HCT116 (cell line): ENCODE results near the gene STRN3. TPM values are rescaled to one million over a fixed set of nuclear protein-coding genes. Genes with fewer than 3 reads are reported as not detected.

Experiments used
- ATAC-seq: fragments of 200-7000 bp; cut with Tn5 transposase; 2 replicates; pipeline ENCODE4 v1.9.1; 2020; ENCODE audit warnings: mild to moderate bottlenecking, moderate library complexity
- BruUV-seq: library from RNA; stranded (reverse); fragments of 400-500 nt; replicated peaks from 2 replicates; lab custom pipeline; 2021; lab: Mats Ljungman, UMichigan
- CTCF ChIA-PET: fragments of 300-600 bp; sonication (Branson Sonifier 250); formaldehyde crosslinking; loops from one replicate; lab custom pipeline; 2021; ENCODE audit warnings: antibody characterized with exemption; lab: Charles Lee
- POLR2A ChIA-PET: fragments of 300-600, 350-600 bp; sonication (Branson Sonifier 250); formaldehyde crosslinking; loops from one replicate; lab custom pipeline; 2021; ENCODE audit warnings: antibody characterized with exemption; lab: Charles Lee
- RAD21 ChIA-PET, 2 experiments: fragments of 300-600 bp; sonication (Branson Sonifier 250); formaldehyde crosslinking; loops; one replicate each; lab custom pipeline; 2023; ENCODE audit warnings: low total read pairs in 2 of 2; ENCODE audit not compliant: uncharacterized antibody in 2 of 2, unreplicated experiment in 2 of 2, low non-redundant PET in 1 of 2; lab: Charles Lee
- DNase-seq: peaks from one replicate; pipeline ENCODE4 v3.0.0-alpha.2; 2010; ENCODE audit warnings: low read depth, low spot score
- H2AFZ ChIP-seq: fragments of 200-600 bp; shearing (Covaris generic), sonication (generic); 2 replicates; pipeline ENCODE4 v1.6.1; 2017; ENCODE audit warnings: low read depth, mixed run types, mixed read lengths, antibody characterized with exemption, low read length; ENCODE audit not compliant: poor library complexity, severe bottlenecking
- H3K27ac ChIP-seq: 2 replicates; pipeline ENCODE4 v1.5.1; 2012; ENCODE audit warnings: low read depth, low read length
- H3K27me3 ChIP-seq: fragments of 200-600 bp; sonication (generic); 2 replicates; pipeline ENCODE4 v1.6.1; 2016; ENCODE audit warnings: mixed run types, low read length, mixed read lengths; ENCODE audit not compliant: insufficient read depth
- H3K36me3 ChIP-seq, 2 experiments: fragments of 200-500 bp in 1 of 2; fragments of 200-600 bp in 1 of 2; sonication (Bioruptor generic) in 1 of 2; sonication (generic) in 1 of 2; 2 replicates each; pipeline versions ENCODE4 v1.5.1 to v1.6.1; 2014 to 2016; ENCODE audit warnings: low read length in 2 of 2, inconsistent platforms in 1 of 2, mixed read lengths in 1 of 2, mixed run types in 1 of 2; ENCODE audit not compliant: insufficient read depth in 2 of 2, control insufficient read depth in 1 of 2
- H3K4me1 ChIP-seq, 2 experiments: fragments of 200-600 bp in 1 of 2; sonication (generic) in 1 of 2; 2 replicates each; pipeline versions ENCODE4 v1.5.1 to v1.6.1; 2012 to 2017; ENCODE audit warnings: low read length in 2 of 2, inconsistent platforms in 1 of 2, mild to moderate bottlenecking in 1 of 2, mixed read lengths in 1 of 2, mixed run types in 1 of 2, moderate library complexity in 1 of 2; ENCODE audit not compliant: insufficient read depth in 2 of 2, control insufficient read depth in 1 of 2
- H3K4me2 ChIP-seq: fragments of 200-600 bp; sonication (generic); 2 replicates; pipeline ENCODE4 v1.6.1; 2017; ENCODE audit warnings: mixed run types, low read length, mixed read lengths
- H3K4me3 ChIP-seq, 2 experiments: fragments of 200-600 bp in 1 of 2; sonication (generic) in 1 of 2; replicated peaks in 1 of 2; 2 replicates each; pipeline ENCODE4 v1.5.1; 2011 to 2016; ENCODE audit warnings: low read length in 2 of 2, control low read depth in 1 of 2, low read depth in 1 of 2, mild to moderate bottlenecking in 1 of 2, mixed read lengths in 1 of 2, mixed run types in 1 of 2
- H3K79me2 ChIP-seq: fragments of 200-600 bp; sonication (generic); 2 replicates; pipeline ENCODE4 v1.6.1; 2017; ENCODE audit warnings: mild to moderate bottlenecking, mixed run types, low read length, moderate library complexity, mixed read lengths; ENCODE audit not compliant: insufficient read depth
- H3K9ac ChIP-seq: fragments of 200-600 bp; sonication (generic); 2 replicates; pipeline ENCODE4 v1.6.1; 2016; ENCODE audit warnings: low read length, mixed read lengths
- H3K9me2 ChIP-seq: fragments of 200-600 bp; sonication (generic), shearing (Covaris generic); 2 replicates; pipeline ENCODE4 v1.6.1; 2017; ENCODE audit warnings: mixed run types, mild to moderate bottlenecking, moderate library complexity; ENCODE audit not compliant: insufficient read depth
- H3K9me3 ChIP-seq, 2 experiments: fragments of 200-500 bp in 1 of 2; fragments of 200-600 bp in 1 of 2; sonication (Bioruptor generic) in 1 of 2; sonication (generic) in 1 of 2; 2 replicates each; pipeline ENCODE4 v1.6.1; 2014 to 2017; ENCODE audit warnings: low read length in 2 of 2, mixed read lengths in 2 of 2, inconsistent platforms in 1 of 2, low read depth in 1 of 2, mild to moderate bottlenecking in 1 of 2, mixed run types in 1 of 2, moderate library complexity in 1 of 2; ENCODE audit not compliant: control insufficient read depth in 1 of 2, insufficient read depth in 1 of 2
- H4K20me1 ChIP-seq: fragments of 200-600 bp; sonication (generic), shearing (Covaris generic); 2 replicates; pipeline ENCODE4 v1.6.1; 2017; ENCODE audit warnings: mixed run types, mild to moderate bottlenecking, moderate library complexity; ENCODE audit not compliant: insufficient read depth
- CBX3 ChIP-seq: IDR thresholded peaks from 2 replicates; pipeline ENCODE4 v1.6.1; 2012; ENCODE audit warnings: low read depth
- CEBPB ChIP-seq: IDR thresholded peaks from 2 replicates; pipeline ENCODE4 v1.6.1; 2012; ENCODE audit warnings: low read depth
- CTCF ChIP-seq, 3 experiments: fragments of 200-600 bp in 1 of 3; sonication (generic) in 1 of 3; IDR thresholded peaks in 2 of 3; conservative IDR thresholded peaks in 1 of 3; 2 replicates each; pipeline ENCODE4 v1.5.1; 2012 to 2017; ENCODE audit warnings: low read depth in 2 of 3, low read length in 2 of 3, antibody characterized with exemption in 1 of 3, borderline replicate concordance in 1 of 3, control low read depth in 1 of 3, mild to moderate bottlenecking in 1 of 3, mixed read lengths in 1 of 3, mixed run types in 1 of 3, moderate library complexity in 1 of 3; ENCODE audit not compliant: insufficient read depth in 1 of 3
- EZH2phosphoT487 ChIP-seq: fragments of 200-600 bp; IDR thresholded peaks from 2 replicates; pipeline ENCODE4 v1.6.1; 2018; ENCODE audit warnings: antibody characterized with exemption, borderline replicate concordance
- FOSL1 ChIP-seq: IDR thresholded peaks from 2 replicates; pipeline ENCODE4 v1.6.1; 2012; ENCODE audit warnings: low read depth
- JUND ChIP-seq: IDR thresholded peaks from 2 replicates; pipeline ENCODE4 v1.6.1; 2012
- MAX ChIP-seq: IDR thresholded peaks from 2 replicates; pipeline ENCODE4 v1.6.1; 2012
- SIN3A ChIP-seq: IDR thresholded peaks from 2 replicates; pipeline ENCODE4 v1.6.1; 2012; ENCODE audit warnings: low read depth
- SRF ChIP-seq: IDR thresholded peaks from 2 replicates; pipeline ENCODE4 v1.6.1; 2012; ENCODE audit warnings: low read depth
- TCF7L2 ChIP-seq: IDR thresholded peaks from 2 replicates; pipeline ENCODE4 v1.7.0; 2011; ENCODE audit warnings: borderline replicate concordance, inconsistent platforms; ENCODE audit not compliant: insufficient read depth, insufficient read length; ENCODE audit errors: extremely low read depth
- ZFX ChIP-seq: fragments of 450-650 bp; IDR thresholded peaks from 2 replicates; pipeline ENCODE4 v1.6.1; 2017
- intact Hi-C: fragments of 100-400 bp; cut with micrococcal nuclease; formaldehyde crosslinking; loops from 2 replicates; pipeline ENCODE4 v1.10.0; 2022
- total RNA-seq: library from RNA; stranded (reverse); gene quantifications from one replicate; pipeline ENCODE4 v1.2.1, GENCODE V29; 2021; ENCODE audit not compliant: unreplicated experiment
- TF ChIP-seq, protein P1 (sequence below): IDR thresholded peaks from 2 replicates; pipeline ENCODE4 v1.6.1; 2012; ENCODE audit warnings: low read depth
- TF ChIP-seq, protein P2 (sequence below): IDR thresholded peaks from 2 replicates; pipeline ENCODE4 v1.6.1; 2011; ENCODE audit warnings: mild to moderate bottlenecking, low read length, moderate library complexity; ENCODE audit not compliant: insufficient replicate concordance; ENCODE audit errors: extremely low read depth
- TF ChIP-seq, protein P3 (sequence below): IDR thresholded peaks from 2 replicates; pipeline ENCODE4 v1.6.1; 2012

The STRN3 gene
- total RNA-seq, 1 experiment from 2014 or later = 43.4 TPM

- no peaks in the 10 kb centered on the region for H3K9me3 ChIP-seq
- peaks cover 5 to 17% of the 10 kb centered on the region in 2 experiments; a peak in 2 of 4 replicates for H3K36me3 ChIP-seq
- H3K9ac ChIP-seq = no peak overlapping the region
- ChIA-PET CTCF (no interaction called here), POLR2A (interaction anchor here (0.7 kb wide), 1 partner anchor 526 kb away, joined by 3 read pairs; the partner anchor contains the start of gene HEATR5A), RAD21 (no interaction called here)
- H3K79me2 ChIP-seq = peaks cover 22% of the 10 kb centered on the region; the same call in 1 of the 2 replicates
- DNase-seq (no peak), ATAC-seq (no peak)
- H3K27ac ChIP-seq = no peak overlapping the region
- intact Hi-C loops = no loop called here
- no peak overlapping the region for H2AFZ ChIP-seq
- no TSS peak for BruUV-seq
- H3K4me3 ChIP-seq = no peak overlapping the region
- no peaks in the 10 kb centered on the region for H3K4me1 ChIP-seq
- no peaks in the 10 kb centered on the region for H3K9me2 ChIP-seq
- TF ChIP-seq CTCF (IDR thresholded peaks at IDR 0.05 in 2 of 3, conservative IDR thresholded peaks at IDR 0.05 in 1 of 3; ENCODE audit: borderline replicate concordance in 1 of 3, insufficient read depth in 1 of 3, low read depth in 2 of 3, low read length in 2 of 3) (no peak), ZFX (no peak), TCF7L2 (no peak), MAX (no peak), CBX3 (no peak), SRF (no peak), FOSL1 (no peak), JUND (no peak), CEBPB (no peak), EZH2phosphoT487 (no peak), SIN3A (no peak)
- TF ChIP-seq, protein P1, sequence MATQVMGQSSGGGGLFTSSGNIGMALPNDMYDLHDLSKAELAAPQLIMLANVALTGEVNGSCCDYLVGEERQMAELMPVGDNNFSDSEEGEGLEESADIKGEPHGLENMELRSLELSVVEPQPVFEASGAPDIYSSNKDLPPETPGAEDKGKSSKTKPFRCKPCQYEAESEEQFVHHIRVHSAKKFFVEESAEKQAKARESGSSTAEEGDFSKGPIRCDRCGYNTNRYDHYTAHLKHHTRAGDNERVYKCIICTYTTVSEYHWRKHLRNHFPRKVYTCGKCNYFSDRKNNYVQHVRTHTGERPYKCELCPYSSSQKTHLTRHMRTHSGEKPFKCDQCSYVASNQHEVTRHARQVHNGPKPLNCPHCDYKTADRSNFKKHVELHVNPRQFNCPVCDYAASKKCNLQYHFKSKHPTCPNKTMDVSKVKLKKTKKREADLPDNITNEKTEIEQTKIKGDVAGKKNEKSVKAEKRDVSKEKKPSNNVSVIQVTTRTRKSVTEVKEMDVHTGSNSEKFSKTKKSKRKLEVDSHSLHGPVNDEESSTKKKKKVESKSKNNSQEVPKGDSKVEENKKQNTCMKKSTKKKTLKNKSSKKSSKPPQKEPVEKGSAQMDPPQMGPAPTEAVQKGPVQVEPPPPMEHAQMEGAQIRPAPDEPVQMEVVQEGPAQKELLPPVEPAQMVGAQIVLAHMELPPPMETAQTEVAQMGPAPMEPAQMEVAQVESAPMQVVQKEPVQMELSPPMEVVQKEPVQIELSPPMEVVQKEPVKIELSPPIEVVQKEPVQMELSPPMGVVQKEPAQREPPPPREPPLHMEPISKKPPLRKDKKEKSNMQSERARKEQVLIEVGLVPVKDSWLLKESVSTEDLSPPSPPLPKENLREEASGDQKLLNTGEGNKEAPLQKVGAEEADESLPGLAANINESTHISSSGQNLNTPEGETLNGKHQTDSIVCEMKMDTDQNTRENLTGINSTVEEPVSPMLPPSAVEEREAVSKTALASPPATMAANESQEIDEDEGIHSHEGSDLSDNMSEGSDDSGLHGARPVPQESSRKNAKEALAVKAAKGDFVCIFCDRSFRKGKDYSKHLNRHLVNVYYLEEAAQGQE = no peak
- TF ChIP-seq, protein P2, sequence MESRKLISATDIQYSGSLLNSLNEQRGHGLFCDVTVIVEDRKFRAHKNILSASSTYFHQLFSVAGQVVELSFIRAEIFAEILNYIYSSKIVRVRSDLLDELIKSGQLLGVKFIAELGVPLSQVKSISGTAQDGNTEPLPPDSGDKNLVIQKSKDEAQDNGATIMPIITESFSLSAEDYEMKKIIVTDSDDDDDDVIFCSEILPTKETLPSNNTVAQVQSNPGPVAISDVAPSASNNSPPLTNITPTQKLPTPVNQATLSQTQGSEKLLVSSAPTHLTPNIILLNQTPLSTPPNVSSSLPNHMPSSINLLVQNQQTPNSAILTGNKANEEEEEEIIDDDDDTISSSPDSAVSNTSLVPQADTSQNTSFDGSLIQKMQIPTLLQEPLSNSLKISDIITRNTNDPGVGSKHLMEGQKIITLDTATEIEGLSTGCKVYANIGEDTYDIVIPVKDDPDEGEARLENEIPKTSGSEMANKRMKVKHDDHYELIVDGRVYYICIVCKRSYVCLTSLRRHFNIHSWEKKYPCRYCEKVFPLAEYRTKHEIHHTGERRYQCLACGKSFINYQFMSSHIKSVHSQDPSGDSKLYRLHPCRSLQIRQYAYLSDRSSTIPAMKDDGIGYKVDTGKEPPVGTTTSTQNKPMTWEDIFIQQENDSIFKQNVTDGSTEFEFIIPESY = no peak
- TF ChIP-seq, protein P3, sequence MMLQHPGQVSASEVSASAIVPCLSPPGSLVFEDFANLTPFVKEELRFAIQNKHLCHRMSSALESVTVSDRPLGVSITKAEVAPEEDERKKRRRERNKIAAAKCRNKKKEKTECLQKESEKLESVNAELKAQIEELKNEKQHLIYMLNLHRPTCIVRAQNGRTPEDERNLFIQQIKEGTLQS = no peak
- no peak overlapping the region for H3K4me2 ChIP-seq
- no peaks in the 10 kb centered on the region for H4K20me1 ChIP-seq
- no peaks in the 10 kb centered on the region for H3K27me3 ChIP-seq
Observed at GRCh38 chr14:30894923-30895515, 131.2 kb downstream of the STRN3 start.
